Activated T-cell treated with anti-CD3 and anti-CD28 coated beads for 48 hours (primary cell): ENCODE measurements around the gene RDH8.

Experiments
- DNase-seq: peaks from one replicate; pipeline ENCODE4 v3.0.0-alpha.2; 2020; ENCODE audit warnings: low read depth

Gene RDH8

GRCh38 chr19:10013316-10013715, at the start of gene RDH8:
RDH8 (plus strand) TSS chr19:10013483; CDS start chr19:10013498, 15 bp downstream.
- no peak for DNase-seq

DNA sequence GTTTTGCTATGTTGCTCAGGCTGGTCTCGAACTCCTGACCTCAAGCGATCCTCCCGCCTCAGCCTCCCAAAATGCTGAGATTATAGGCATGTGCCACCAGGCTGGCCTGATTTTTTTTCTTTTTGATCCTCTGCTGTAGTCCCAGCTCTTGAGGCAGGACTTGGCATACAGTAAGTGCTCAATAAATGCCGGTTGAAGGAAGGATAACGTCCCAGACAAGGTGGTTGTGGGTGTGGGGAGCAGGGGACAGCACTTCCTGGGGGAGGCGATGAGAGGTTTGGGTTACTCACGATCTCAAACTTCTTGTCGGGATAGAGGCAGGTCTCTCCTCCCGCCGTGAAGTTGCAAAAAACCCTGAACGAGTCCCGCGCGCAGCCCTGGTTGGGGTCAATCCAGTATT, 47.3 kb upstream of the RDH8 start:
- no peak for DNase-seq

- no peak for DNase-seq
Measured at GRCh38 chr19:9966448-9966847, 46.8 kb upstream of the RDH8 start.

GRCh38 chr19:9967326-9967725, 46.0 kb upstream of the RDH8 start:
- no peak for DNase-seq

DNA sequence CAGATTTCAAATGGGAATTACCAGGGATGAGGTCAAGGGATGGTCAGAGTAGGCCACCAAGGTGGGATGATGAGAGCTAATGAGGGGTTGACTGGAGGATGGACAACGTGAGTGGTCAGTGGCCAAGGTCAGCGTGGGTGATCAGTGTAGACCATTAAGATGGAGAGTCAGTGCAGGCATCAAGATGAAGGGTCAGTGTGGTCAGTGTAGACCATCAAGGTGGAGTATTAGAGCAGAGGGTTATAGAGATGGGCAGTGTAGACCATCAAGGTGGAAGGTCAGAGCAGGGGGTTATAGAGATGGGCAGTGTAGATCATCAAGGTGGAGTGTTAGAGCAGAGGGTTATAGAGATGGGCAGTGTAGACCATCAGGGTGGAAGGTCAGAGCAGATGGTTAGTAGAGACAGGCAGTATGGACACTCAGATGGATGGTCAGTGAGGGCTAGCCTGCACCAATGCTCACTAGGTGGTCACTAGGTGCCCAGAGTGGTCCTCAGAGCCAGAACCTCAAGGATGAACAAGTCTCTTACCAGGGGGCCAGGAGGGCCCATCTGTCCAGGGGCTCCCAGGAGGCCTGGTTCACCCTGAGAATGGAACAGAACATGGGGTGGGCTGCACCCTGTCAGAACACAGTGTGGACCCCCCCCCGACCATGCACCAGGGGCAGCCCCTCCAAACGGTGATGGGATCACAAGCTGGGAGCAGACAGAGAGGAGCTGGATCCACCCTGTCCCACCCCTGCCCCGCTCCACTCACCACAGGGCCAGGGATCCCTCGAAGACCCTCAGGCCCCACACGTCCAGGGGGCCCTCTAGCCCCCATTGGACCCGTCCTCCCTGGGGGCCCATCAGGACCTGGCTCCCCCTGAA, 44.2 kb upstream of the RDH8 start:
- DNase-seq = no peak

DNA sequence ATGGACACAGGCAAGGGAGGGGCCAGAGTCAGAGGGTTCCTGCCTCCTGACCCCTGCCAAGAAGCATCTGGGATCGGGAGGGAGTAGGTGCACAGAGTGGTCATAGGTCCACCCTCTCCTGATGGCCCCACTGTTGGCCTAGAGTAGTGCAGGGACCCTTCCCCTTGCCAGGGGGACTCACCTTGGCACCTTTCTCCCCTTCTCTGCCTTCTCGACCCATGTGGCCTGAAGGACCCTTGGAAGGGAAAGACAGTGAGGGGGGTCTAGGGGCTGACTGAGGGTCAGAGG, 43.7 kb upstream of the RDH8 start:
- DNase-seq = no peak

GRCh38 chr19:9970481-9970880, 42.8 kb upstream of the RDH8 start:
- DNase-seq = no peak

DNA sequence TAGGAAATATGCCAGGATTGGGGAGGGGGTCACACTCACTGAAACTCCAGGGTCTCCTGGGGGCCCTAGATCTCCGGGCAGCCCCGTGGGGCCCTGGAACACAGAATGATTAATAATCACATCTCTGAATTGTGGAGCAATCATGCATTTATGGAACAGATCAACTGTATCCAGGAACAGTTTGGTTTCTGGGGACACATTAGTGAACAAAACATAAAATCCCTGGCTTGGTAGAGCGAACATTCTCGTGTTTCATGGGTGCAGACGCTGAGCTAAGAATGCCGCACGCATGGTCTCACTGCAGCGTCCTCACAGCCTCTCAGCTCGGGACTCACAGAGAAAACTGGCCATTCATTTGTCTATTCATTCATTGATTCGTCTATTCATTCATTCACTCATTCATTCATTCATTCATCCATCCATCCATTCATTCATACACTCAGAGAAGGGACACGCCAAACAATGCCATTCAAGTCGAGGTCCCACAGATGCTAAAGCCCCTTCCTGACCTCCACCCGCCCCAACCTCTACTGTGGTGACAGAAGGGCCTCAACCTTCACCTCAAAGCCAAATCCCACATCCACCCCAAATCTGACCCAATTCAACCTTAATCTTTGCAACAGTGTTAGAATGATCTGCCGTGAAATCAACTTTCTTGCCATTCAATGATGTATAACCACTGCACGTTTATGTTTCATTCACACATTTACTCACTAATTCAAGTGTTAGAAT, 42.0 kb upstream of the RDH8 start:
- no peak for DNase-seq

DNA sequence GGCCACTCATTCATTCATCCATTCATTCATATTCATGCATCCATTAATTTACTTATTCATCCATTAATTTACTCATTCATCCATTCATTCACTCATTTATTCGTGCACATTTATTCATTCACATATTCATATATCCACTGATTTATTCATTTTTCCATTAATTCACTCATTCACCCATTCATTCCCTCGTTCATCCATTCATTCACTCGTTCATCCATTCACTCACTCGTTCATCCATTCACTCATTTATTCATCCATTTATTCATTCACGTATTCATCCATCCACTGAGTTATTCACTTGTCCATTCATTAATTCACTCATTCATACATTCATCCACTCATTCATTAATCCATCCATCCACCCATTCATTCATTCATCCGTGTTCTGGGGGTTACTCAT, 41.2 kb upstream of the RDH8 start:
- no peak for DNase-seq

- no peak for DNase-seq
Measured at GRCh38 chr19:9981406-9982260, 31.6 kb upstream of the RDH8 start.

GRCh38 chr19:9986787-9987281, 26.4 kb upstream of the RDH8 start:
- DNase-seq = no peak

- no peak for DNase-seq
Measured at GRCh38 chr19:9989504-9989903, 23.8 kb upstream of the RDH8 start.

- no peak for DNase-seq
Measured at GRCh38 chr19:9991425-9992191, 21.7 kb upstream of the RDH8 start.

GRCh38 chr19:9995084-9995483, 18.2 kb upstream of the RDH8 start:
- no peak for DNase-seq

DNA sequence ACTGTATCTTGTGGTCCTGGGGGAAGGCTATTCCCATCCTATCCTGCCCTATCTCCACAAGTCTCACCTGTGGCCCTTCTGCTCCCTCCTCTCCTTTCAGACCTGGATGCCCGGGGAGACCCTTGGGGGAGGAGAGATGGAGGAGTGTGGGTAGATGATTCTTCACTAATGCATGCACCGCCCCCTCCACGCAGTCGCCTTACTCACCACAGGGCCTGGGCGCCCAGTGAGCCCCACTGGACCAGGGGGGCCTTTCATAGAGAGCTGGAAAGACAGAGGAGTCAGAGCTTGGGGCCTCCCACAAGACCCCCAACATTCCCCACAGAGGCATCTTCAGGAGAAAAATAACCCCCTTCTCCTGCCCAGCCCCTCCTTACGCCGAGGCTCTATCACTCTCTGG, 17.3 kb upstream of the RDH8 start:
- no peak for DNase-seq

DNA sequence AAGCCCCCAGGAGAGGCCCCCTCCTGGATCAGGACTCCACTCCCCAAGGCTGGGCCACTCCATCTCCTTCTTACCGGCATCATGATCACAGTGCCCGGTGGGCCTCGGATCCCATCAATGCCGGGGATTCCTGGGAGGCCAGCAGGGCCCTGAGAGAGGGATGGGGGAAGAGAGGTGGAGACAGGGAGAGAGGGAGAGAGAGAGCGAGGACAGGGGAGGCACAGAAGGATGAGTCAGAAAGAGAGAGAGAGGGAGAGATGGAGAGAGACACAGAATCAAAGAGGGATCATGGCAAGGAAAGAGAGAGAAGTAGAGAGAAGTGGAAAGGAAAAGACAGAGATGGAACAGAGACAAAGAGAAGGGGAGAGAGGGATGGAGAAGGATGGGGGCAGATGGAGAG, 16.7 kb upstream of the RDH8 start:
- DNase-seq = no peak

- DNase-seq = peak; percentile 60
Measured at GRCh38 chr19:10000171-10000826, 13.0 kb upstream of the RDH8 start.

- DNase-seq = no peak
Measured at GRCh38 chr19:10001899-10002298, 11.4 kb upstream of the RDH8 start.

DNA sequence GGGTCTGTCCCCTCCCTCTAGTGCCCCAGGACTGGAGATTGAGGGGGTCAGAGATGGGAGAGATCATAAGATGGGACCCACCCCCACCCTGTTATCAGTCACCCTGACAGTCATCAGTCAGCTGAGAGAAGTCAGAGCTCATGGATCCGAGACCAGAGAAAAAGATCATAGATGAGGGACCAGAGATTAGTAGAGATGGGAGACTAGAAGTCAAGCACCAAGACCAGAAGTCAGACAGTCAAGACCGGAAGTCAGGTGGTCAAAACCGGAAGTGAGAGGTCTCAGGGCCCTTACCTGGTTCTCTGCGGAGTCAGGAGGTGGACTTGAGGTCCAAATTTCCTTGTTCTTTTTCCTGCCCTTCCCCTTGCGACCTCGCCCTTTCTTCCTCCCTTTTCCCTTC, 10.0 kb upstream of the RDH8 start:
- no peak for DNase-seq

DNA sequence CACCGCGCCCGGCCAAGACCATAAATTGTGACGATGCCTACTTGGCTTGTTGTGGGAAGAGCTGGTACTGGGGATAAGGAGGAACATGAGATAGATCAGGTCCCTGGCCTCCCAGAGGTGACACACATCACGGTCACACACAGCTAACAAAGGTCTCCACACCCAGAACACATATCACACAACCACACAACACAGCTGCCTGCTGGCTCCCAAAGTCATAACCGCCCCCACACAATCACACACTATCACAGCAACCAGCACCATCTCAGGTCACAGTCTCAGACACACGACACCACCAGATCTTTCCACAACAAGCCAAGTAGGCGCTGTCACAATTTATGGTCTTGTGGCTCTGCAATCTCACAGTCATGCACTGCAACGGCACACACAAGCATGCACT, 8.7 kb upstream of the RDH8 start:
- DNase-seq = no peak

GRCh38 chr19:10005632-10006334, 7.5 kb upstream of the RDH8 start:
- no peak for DNase-seq
